GM21825 (cell line): ENCODE results near the gene CDK17.
"Not testable (repeated sequence)": the region's sequence is repeated elsewhere in the genome, so short reads cannot be mapped to it uniquely, and the experiment has no call there.

Experiments
- ATAC-seq: cut with Tn5 transposase; IDR thresholded peaks from one replicate; pipeline ENCODE4 v1.9.1; 2021; ENCODE audit warnings: mild to moderate bottlenecking, moderate library complexity; ENCODE audit not compliant: unreplicated experiment

The CDK17 gene

DNA sequence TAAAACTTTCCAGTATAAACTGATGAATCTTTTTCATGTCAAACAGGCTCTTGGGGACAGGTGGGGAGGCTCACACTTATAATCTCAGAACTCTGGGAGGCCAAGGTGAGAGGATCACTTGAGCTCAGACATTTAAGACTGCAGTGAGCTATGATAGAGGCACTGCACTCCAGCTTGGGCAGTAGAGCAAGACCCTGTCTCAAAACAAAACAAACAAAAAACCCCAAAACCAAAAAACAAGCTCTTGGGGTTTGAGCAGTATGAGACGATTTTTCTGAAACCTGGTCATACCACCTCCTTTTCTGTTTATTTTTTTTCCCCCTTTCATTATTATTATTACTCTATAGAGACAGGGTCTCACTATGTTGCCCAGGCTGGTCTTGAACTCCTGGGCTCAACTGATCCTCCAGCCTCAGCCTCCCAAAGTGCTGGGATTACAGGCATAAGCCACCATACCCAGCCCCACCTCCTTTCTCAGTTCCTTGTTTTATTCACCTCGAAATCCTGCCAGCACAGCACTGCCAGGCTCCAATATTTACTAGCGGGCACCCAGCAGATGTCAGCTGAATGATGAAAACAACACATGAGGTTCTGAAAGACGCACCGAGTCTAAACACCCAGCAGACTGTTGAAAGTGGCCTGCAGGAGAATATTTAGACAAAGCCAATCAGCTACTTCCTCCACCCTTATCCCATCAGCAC is 19.5 kb upstream of the CDK17 start:
- ATAC-seq: peak; percentile 65

GRCh38 chr12:96417688-96418087 is 17.4 kb upstream of the CDK17 start:
- not testable (repeated sequence) for ATAC-seq

DNA sequence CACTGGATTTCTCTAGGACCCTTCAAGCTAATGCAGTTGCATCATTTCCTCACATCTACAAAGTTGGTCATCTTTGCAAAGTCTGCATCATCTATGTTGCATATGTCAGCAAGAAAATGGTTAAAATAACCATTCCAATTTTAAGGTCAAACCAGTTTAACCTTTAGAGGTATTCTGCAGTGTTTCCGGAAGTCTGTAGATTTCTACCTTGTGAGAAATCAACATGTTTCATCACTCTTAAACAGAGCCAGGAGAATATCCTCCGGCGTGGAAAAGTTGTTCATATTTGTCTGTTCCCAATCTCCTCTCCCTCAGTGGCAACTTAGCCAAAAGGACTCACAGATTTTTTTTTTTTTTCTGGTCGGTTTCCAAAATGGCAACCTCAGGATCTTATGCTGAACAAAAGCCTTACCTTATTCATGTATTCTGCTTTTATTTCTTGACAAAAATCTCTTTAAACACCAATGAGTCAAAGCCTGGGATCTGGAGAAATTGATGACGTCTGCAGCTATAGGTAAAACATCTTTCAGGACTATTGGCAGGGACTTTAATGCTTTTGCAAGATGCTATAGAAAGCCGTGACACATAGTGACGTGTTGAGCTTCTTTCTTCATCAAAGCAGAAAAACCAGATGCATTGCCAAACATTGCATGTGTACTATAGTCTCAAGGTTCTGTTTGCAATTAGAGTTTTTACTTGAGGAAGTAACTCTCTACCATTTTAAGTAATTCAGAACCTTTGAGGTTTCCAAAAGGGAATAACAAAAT is 16.0 kb upstream of the CDK17 start:
- ATAC-seq: no peak

DNA sequence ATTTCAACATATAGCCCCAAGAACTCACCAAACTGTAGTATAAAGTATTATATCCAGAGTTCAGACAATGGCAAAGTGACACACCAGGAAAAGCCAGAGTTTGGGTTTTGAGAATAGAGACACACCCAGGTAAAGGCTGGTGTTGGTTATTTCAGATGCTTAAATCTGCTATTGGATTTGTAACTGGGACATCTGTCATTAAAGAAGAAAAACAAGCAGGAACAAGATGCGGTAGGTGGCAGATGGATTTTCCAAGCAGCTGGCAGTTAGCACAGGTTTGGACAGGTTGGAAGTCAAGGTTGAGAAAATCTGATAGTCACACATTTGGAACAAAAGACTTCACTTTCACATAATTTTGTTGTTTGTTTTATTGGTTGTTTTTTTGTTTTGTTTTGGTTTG is 14.4 kb upstream of the CDK17 start:
- no peak for ATAC-seq

DNA sequence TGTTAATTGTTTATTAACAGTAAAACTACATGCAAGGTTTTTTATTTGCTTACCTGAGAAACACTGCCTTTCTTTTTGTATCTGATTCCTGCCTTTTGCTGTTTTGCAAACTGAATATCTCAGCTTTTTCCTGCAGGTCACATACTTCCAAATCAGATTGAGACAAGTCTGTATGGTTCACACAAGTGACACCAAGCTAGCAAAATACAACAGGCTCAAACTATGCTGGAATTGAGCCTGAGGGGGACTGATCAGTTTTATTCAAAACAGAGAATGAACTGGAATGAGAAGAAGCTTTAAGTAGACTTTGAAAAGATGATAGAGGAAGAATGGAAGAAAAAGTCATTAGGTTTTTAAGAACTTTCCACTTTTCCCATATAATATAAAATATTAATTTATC is 12.2 kb upstream of the CDK17 start:
- no peak for ATAC-seq

DNA sequence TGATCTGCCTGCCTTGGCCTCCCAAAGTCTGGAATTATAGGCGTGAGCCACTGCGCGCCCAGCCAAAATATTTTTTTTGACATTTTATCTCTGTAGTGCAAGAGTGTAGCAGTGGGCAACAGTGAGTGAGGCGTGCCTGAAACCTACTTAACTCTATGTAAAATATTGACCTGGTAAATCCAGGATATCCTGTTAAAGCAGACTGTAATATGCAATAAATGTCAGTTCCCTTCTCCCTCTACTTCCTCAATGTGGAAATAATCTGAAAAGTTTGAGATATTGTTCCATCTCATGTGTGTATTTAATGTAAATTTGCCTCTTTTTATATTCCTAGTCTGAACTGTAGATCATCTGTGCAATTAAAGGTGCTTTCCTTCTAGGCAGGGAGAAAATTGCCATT is 9.5 kb upstream of the CDK17 start:
- ATAC-seq: no peak

GRCh38 chr12:96408993-96409392 is 8.8 kb upstream of the CDK17 start:
- no peak for ATAC-seq

GRCh38 chr12:96407429-96408097 is 7.3 kb upstream of the CDK17 start:
- ATAC-seq: peak; percentile 90

- ATAC-seq: no peak
These were observed 4.5 kb upstream of the CDK17 start for GRCh38 chr12:96404696-96405095.

DNA sequence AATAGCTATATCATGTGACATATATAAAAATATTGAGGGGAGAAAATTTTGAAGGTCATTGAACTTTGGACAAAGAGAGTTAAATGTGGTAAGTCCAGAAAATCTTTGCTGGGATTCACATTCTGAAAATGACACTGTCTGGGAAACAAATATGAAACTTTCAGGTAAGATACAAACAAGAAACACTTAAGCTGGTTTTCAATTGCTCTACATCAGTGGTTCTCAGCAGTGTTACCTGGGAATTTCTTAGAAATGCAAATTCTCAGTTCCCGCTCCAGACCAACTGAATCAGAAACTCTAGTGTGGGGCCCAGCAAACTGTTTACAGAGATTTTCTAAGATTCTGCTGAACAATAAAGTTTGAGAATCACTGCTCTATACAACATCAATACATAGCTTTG is 3.6 kb upstream of the CDK17 start:
- no peak for ATAC-seq

GRCh38 chr12:96402522-96402921 is 2.3 kb upstream of the CDK17 start:
- not testable (repeated sequence) for ATAC-seq

- no peak for ATAC-seq
These were observed 1.8 kb upstream of the CDK17 start for GRCh38 chr12:96402061-96402460.

DNA sequence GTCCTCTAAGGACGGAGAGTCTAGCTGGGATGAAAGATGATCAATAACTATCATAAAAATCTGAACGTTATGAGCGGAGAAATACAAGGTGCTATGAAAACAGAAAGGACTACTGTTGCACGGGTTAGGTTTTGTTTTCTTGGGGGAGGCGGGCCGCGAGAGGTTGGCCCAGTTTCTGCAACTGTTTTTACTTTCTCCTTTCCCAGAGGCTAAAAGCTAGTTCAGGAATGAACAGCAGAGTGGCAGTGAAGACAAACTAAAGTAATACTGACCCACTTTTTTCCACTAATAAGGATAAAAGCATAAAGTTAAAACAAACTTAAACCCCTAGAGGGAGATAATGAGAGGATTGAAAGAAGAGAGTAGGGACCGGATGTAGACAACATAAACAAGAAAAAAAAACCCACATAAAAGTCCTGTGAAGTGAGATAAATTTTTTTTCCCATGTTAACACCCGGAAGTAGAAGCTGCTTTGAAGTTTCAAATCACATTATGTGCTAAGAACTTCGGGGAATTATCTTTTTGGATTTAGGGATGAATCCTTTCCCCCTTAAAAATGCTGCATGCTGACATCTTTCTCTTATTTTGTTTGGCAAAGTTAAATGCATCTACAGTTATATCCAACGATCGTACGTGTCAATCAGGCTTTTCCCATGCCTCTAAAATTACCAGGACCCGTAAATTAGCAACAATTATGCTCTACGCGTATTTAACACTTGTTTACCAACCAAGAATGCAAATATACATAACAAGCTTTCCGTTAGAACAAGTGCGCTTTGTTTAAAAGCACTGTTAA is 1.0 kb upstream of the CDK17 start:
- peak; percentile 28 for ATAC-seq

DNA sequence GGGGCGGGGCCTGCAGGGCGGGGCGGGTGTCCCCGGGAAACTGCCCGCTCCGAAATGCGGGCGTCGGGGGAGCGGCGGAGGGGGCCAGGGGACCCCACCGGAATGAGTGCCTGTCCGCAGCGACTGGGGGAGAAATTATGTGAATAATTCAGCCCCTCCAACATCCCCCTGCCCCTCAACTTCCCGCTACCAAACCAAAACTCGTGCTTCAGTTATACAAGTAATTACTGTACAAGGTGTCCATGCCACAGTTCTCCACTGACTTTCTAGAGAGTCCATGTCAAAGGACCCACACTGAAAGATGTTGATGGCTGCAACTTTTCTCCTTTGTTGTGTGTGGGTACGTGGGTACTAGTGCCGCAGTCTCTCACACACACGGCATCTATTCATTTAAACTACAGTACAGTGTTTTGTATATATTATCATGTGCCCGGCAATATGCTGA is 414 bp upstream of the CDK17 start:
- ATAC-seq: no peak

GRCh38 chr12:96399120-96399918 is 920 bp downstream of the CDK17 start:
- peak; percentile 40 for ATAC-seq

- no peak for ATAC-seq
These were observed 1.7 kb downstream of the CDK17 start for GRCh38 chr12:96398424-96399119.

DNA sequence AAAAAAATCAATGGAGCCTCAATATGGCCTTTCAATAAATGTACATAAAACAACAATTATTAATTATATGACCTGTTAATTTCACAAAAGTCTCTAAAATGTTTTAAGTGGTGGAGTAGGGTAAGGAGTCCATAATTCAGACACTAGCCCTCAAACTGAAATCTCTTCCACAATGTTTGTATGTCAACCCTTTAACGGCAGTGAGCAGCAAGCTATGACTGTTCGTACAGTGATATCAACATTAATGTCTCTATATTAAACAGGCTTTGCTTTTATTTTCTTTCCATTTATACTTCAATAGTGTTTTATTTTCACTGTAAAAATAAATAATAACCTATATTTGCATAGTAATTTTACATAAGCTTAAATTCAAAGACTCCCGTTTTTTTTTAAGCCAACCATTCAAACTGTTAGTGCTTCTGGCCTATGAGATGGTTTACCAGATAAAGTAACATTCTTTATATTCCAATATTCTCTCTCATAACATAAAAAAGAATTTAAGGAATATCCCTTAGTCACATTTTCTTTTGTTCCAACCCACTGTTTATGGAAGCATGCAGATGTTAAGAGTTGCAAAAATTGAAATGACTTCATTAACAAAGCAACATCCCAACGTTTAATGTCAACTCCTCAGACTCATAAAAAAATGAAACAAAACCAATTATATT is 2.3 kb downstream of the CDK17 start:
- no peak for ATAC-seq

- ATAC-seq: no peak
These were observed 3.3 kb downstream of the CDK17 start for GRCh38 chr12:96396914-96397313.

GRCh38 chr12:96396209-96396608 is 4.0 kb downstream of the CDK17 start:
- no peak for ATAC-seq
